GM12892 (cell line): Measurements from ENCODE around the gene GRIN2D.

ENCODE experiments used
- POLR2A ChIP-seq: IDR thresholded peaks from 2 replicates; pipeline ENCODE4 v1.6.1; 2011; ENCODE audit warnings: low read depth, low read length, control low read depth
- POLR2AphosphoS5 ChIP-seq: IDR thresholded peaks from 2 replicates; pipeline ENCODE4 v1.6.1; 2011; ENCODE audit warnings: low read depth, low read length, control low read depth
- TAF1 ChIP-seq: IDR thresholded peaks from 2 replicates; pipeline ENCODE4 v1.6.1; 2011; ENCODE audit warnings: low read depth, mild to moderate bottlenecking, control low read depth, low read length, borderline replicate concordance

DNA sequence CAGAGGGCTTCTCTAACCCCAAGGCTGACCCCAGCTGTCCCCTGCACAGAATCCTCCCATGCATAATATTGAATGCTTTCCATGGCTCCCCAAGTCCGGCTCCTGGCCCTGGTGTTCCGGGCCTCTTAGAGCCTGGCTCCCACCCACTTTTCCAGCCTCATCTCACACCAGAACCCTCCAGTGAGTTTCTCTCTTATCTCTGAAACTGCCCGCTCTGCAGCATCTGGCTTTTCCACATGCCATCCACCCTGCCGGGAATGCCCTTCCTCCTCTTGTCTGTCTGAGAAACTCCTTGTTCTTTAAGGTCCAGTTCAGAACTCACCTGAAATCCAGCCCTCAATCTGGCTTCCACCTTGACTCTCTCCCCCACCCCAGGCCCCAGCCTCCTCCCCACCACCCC lies 22.5 kb upstream of the GRIN2D start:
- TF ChIP-seq POLR2AphosphoS5 (no peak), POLR2A (no peak), TAF1 (no peak)
